Measurements from ENCODE around the gene ZNF335.

GRCh38 chr20:45953672-45954071 lies 18.3 kb downstream of the ZNF335 start:
- TF ChIP-seq FOXM1 (IDR thresholded peaks at IDR 0.05; ENCODE audit: borderline replicate concordance): no peak
- TF ChIP-seq ARNT (IDR thresholded peaks at IDR 0.05): no peak

All from HEK293T (cell line).